ENCODE data around the gene WDR5.

The WDR5 gene

GRCh38 chr9:134158753-134159392 is 23.0 kb downstream of the WDR5 start:
- DNase-seq (ENCODE audit: low spot score), result no peak

GRCh38 chr9:134159566-134160245 is 23.8 kb downstream of the WDR5 start:
- no peak for DNase-seq (ENCODE audit: low spot score)

GRCh38 chr9:134161647-134162046 is 25.8 kb downstream of the WDR5 start:
- no peak for DNase-seq (ENCODE audit: low spot score)

- no peak for DNase-seq (ENCODE audit: low spot score)
Observed at GRCh38 chr9:134162212-134162775, 26.4 kb downstream of the WDR5 start.

- no peak for DNase-seq (ENCODE audit: low spot score)
Observed at GRCh38 chr9:134162926-134163370, 27.1 kb downstream of the WDR5 start.

GRCh38 chr9:134163371-134164196 is 27.7 kb downstream of the WDR5 start:
- DNase-seq (ENCODE audit: low spot score), result peak; percentile 63

- DNase-seq (ENCODE audit: low spot score), result no peak
Observed at GRCh38 chr9:134164879-134165278, 29.0 kb downstream of the WDR5 start.

GRCh38 chr9:134165357-134166315 is 29.8 kb downstream of the WDR5 start:
- no peak for DNase-seq (ENCODE audit: low spot score)

- no peak for DNase-seq (ENCODE audit: low spot score)
Observed at GRCh38 chr9:134166374-134166773, 30.5 kb downstream of the WDR5 start.

- no peak for DNase-seq (ENCODE audit: low spot score)
Observed at GRCh38 chr9:134167530-134167931, 31.6 kb downstream of the WDR5 start.

- DNase-seq (ENCODE audit: low spot score), result no peak
Observed at GRCh38 chr9:134168757-134169550, 33.1 kb downstream of the WDR5 start.

- no peak for DNase-seq (ENCODE audit: low spot score)
Observed at GRCh38 chr9:134169724-134170401, 34.0 kb downstream of the WDR5 start.

GRCh38 chr9:134170532-134171315 is 34.8 kb downstream of the WDR5 start:
- DNase-seq (ENCODE audit: low spot score), result no peak

GRCh38 chr9:134171316-134172197 is 35.7 kb downstream of the WDR5 start:
- DNase-seq (ENCODE audit: low spot score), result peak; percentile 42

GRCh38 chr9:134172198-134173126 is 36.6 kb downstream of the WDR5 start:
- no peak for DNase-seq (ENCODE audit: low spot score)

GRCh38 chr9:134173127-134174072 is 37.5 kb downstream of the WDR5 start:
- DNase-seq (ENCODE audit: low spot score), result no peak

Measured in SW480 (cell line).